HG03432 (cell line): ENCODE measurements around the gene BBS1.
A peak's percentile ranks its signal among the peaks of the same experiment; 100 is the strongest.
"Not testable (repeated sequence)": the region's sequence is repeated elsewhere in the genome, so short reads cannot be mapped to it uniquely, and the experiment has no call there.

Source experiments
- ATAC-seq: cut with Tn5 transposase; IDR thresholded peaks from one replicate; pipeline ENCODE4 v1.9.1; 2021; ENCODE audit warnings: mild to moderate bottlenecking, moderate library complexity; ENCODE audit not compliant: unreplicated experiment

Gene BBS1

DNA sequence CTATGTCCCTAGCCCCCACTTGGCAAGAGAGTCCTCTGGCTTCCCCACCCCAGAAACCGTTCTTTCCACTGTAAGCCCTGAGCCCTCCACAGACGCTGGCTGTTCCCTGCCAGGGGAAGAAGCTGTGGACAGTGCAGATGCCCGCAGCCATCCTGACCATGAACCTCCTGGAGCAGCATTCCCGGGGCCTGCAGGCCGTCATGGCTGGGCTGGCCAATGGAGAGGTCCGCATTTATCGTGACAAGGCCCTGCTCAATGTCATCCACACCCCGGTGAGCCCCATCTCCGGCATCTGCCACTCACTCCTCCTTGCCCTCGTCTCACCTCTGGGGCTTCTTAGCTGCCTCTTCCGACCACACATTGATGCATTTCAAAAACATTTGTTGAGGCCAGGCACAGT is 13.2 kb downstream of the BBS1 start:
- ATAC-seq = no peak

- ATAC-seq = no peak
Measured at GRCh38 chr11:66524304-66525040, 14.0 kb downstream of the BBS1 start.

DNA sequence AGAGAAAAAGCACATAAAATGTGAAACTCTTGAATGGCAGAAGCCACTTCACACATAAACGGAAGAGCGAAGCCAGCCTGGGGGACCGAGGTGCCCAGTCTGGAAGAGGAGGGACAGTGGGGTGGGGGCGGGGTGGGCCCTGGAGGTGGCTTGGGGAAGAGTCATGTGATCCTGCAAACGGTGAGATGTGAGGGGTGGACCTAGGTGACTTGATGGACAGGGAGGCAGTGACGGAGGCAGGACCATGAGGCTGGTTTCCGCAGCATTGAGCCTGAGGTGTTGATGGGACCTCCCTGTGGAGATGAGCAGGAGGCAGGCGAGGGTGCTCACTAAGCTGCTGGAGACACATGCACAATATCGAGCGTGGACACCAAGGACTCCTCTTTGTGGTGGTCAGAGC is 18.6 kb downstream of the BBS1 start:
- no peak for ATAC-seq

- no peak for ATAC-seq
Measured at GRCh38 chr11:66529655-66530054, 19.2 kb downstream of the BBS1 start.

GRCh38 chr11:66530927-66531709 is 20.7 kb downstream of the BBS1 start:
- ATAC-seq = no peak

DNA sequence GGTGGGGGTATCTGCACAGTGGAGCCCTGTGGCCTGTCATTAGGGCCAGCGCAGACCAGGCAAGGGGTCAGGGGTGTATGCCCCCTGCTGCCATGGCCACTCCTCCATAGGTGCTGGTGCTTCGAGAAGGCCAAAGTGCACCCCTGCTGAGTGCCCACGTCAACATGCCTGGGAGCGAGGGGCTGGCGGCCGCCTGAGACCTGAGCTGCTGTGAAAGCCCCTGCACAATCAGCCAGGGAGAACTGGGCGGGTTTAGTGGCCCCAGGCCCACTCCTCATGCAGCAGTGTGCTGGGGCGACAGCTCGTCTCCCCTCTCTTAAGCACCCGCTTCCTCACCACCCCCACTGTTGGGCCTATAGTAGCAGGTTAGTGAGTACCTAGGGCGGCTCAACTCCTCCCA is 21.4 kb downstream of the BBS1 start:
- ATAC-seq = no peak

- no peak for ATAC-seq
Measured at GRCh38 chr11:66532784-66533183, 22.3 kb downstream of the BBS1 start.

DNA sequence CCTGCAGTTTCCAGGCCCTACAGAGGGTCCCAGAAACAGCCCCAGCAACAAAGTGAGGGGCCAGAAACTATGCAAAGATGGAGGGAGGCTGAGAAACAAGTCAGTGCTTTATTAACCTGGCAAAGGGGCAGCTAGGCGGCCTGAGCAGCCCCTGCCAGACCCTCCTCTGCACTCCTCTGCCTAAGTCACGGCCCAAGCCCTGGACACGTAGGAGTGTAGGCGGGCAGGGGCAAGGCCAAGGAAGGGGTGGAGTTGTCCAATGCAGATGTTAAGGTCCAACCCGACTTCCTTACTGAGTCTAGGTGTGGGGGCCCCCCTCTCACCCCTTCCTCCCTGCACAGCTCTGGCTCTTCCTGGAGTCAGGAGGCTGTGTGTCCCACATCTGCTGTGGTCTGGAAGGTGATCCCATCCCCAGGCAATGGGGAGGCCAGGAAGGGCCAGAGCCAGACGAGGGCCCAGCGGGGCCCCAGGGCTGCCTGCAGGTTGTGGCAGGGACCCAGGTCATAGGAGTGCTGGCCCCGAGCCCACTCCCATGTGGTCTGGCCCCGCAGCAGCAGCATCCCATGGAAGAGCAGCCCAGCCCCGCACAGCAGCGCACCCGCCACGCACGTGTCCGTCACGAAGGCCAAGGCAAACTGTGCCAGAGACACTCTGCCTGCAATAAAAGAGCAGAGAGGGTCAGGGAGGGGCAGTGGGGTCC is 28.9 kb downstream of the BBS1 start:
- no peak for ATAC-seq

GRCh38 chr11:66539870-66540213 is 29.4 kb downstream of the BBS1 start:
- no peak for ATAC-seq

GRCh38 chr11:66540598-66540997 is 30.2 kb downstream of the BBS1 start:
- ATAC-seq = not testable (repeated sequence)

DNA sequence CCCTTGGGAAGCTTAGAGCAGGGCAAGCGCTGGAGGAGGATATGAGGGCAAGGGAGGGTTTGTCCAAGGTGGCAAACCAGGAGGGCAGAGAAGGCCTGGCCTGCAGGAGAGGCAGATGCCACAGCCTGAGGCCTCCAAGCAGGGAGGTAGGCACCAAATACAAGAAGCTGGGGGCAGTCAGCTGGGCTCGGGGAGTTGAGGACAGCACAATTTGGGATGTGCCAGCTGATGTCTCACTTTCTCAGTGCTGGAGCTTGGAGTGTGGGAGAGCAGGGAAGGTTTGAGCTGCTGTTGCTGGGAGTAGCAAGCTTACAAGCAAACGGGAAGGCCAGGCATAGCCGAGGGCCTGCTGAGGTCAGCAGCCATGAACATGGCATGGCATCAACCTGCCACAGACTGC is 31.5 kb downstream of the BBS1 start:
- ATAC-seq = no peak

DNA sequence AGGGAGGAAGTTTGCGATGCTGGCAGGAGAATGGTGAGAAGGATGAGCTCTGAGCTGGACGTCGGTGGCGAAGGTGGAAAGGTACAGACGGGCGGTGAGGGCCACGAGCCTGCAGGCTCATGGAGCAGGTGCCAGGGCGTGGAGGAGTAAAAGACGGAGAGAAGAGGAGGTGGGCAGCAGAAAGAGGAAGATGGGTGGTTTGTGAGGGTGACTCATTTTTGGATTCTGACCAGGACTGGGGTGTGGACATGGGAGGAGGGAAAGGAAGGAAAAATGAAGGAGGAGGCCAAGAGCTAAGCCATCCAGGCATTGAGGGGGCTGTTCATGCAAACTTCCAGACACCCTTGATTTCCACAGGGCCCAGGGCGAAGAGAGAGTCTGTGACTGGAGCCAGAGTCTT is 31.9 kb downstream of the BBS1 start:
- no peak for ATAC-seq

DNA sequence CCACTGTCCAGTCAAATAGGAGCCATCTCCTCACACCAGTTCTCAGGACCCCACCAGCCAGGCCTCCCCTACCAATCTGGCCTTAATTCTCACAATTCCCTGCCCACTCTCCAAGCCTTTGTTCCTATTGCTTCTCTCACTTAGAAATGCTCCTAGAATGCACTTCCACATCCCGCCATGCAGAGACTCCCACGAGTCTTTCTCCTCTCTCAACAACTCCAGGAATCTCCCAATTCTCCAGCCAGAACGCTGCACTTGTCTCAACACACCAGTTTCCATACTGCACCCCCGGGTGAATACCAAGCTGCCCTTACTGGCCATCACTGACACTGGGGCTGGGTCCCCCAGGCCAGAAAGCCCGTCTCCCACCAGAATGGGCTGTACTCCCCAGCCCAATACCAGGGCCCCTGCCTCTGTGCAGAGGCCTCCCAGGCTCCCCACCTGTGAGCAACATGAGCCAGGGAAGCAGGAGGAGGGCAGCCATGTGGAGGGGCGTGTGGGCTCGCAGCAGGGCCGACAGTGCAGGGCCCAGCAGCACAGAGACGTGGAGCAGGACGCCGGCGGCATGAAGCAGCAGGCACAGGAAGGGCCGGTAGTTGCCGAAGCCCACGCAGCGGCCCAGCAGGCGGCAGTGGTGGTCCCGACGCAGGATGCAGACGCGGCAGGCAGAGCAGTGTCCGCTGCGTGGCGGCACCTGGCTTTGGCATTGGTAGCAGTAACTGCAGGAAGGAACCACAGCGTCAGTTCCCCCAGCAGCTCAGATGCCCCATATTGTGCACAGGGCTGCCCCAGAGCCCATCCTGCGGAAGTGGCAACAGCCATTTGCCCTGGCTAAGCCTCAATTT is 33.0 kb downstream of the BBS1 start:
- no peak for ATAC-seq

DNA sequence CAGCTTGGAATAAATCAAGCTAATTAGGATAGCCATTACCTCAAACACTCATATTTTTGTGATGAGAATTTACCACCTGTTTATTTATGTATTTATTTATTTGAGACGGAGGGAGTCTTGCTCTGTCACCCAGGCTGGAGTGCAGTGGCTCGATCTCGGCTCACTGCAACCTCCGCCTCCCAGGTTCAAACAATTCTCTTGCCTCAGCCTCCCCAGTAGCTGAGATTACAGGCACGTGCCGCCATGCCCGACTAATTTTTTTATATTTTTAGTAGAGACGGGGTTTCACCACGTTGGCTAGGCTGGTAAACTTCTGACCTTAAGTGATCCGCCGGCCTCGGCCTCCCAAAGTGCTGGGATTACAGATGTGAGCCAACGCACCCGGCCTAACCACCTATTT is 34.5 kb downstream of the BBS1 start:
- not testable (repeated sequence) for ATAC-seq

DNA sequence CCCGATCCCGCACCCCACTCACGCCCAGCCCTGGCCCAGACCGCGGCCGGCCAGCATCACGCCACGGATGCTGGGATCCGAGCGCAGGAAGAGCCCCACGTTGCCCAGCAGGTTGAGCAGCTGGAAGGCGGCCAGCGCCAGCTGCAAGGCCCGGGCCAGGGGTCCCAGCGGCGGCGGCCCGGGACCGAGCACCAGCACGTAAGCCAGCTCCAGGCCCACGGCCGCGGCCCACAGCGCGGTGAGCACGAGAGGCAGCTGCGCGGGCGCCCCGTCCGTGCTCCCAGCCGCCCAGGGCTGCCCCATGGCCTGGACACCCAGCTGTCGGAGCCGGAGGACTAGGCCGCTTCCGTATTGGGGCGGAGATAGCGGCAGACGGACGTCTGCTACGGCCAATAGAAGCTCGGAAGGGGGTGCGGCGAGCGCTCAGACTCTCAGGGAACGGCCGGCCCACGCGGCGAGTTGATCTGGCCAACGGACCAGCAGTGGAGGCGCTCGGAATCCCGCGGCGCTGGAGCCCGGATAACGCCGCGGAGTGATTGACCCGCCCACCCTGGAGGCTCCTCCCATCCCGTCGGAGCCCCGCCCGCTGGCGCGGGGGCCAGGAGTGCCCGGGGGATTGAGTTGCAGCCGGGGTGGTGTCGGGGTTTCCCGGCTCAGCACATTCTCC is 35.4 kb downstream of the BBS1 start, which contains the start of gene ZDHHC24:
ZDHHC24 (minus strand) TSS at position 348 of the 667 bp plus-strand sequence; CDS start at position 303, 45 bp downstream.
- ATAC-seq = peak; percentile 85

- ATAC-seq = no peak
Measured at GRCh38 chr11:66546368-66546965, 36.0 kb downstream of the BBS1 start, which contains the start of gene ACTN3. TSS of gene ACTN3 (plus strand) at chr11:66546903. CDS start at chr11:66546938, 35 bp downstream.

GRCh38 chr11:66546966-66547661 is 36.7 kb downstream of the BBS1 start:
- ATAC-seq = no peak

GRCh38 chr11:66547662-66548009 is 37.2 kb downstream of the BBS1 start:
- ATAC-seq = no peak

DNA sequence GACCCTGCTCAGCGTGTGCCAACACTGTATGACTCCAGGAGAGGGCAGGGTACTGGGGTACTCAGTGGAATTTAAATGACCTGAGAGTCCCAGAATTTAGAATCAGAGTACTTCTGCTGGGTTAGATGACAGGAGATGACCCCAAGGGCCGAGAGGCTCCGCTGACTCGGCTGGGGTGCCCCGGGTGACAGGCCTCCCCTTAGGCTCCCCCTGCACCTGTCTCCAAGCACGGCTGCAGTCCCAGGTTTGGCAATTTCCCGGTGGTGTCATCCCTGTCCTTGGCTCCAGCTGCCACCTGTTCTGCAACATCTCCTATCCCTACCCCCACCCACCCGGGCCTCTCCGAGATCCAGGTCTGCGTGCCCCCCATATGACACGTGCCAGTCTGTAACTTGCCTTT is 37.6 kb downstream of the BBS1 start:
- ATAC-seq = no peak
